Hepatocyte (in vitro differentiated cells): ENCODE data around the gene SLC7A7. TPM values are rescaled to one million over a fixed set of nuclear protein-coding genes. Genes with fewer than 3 reads are reported as not detected.
"Not testable (repeated sequence)": the region's sequence is repeated elsewhere in the genome, so short reads cannot be mapped to it uniquely, and the experiment has no call there.

Experiments used
- DNase-seq: peaks from one replicate; pipeline ENCODE4 v3.0.0-alpha.2; 2016; ENCODE audit warnings: low spot score
- H2AFZ ChIP-seq: fragments of 200-600 bp; sonication (generic); 2 replicates; pipeline ENCODE4 v1.6.0; 2016; ENCODE audit warnings: antibody characterized with exemption, mild to moderate bottlenecking
- H3K27ac ChIP-seq: fragments of 200-600 bp; sonication (generic); 2 replicates; pipeline ENCODE4 v1.5.1; 2016; ENCODE audit warnings: mild to moderate bottlenecking
- H3K27me3 ChIP-seq: fragments of 200-600 bp; sonication (generic); 2 replicates; pipeline ENCODE4 v1.6.1; 2016
- H3K36me3 ChIP-seq: fragments of 200-600 bp; sonication (generic); replicated peaks from 2 replicates; pipeline ENCODE4 v1.5.1; 2016; ENCODE audit warnings: low read depth; ENCODE audit not compliant: insufficient read depth
- H3K4me1 ChIP-seq: fragments of 200-600 bp; sonication (generic); 2 replicates; pipeline ENCODE4 v1.5.1; 2016; ENCODE audit warnings: mild to moderate bottlenecking, moderate library complexity; ENCODE audit not compliant: insufficient read depth
- H3K4me2 ChIP-seq: fragments of 200-600 bp; sonication (generic); 2 replicates; pipeline ENCODE4 v1.6.0; 2016
- H3K4me3 ChIP-seq: fragments of 200-600 bp; sonication (generic); 2 replicates; pipeline ENCODE4 v1.5.1; 2016; ENCODE audit warnings: mild to moderate bottlenecking
- H3K79me2 ChIP-seq: fragments of 200-600 bp; sonication (generic); 2 replicates; pipeline ENCODE4 v1.6.0; 2017; ENCODE audit warnings: mild to moderate bottlenecking
- H3K9me2 ChIP-seq: fragments of 200-600 bp; sonication (generic); replicated peaks from 2 replicates; pipeline ENCODE4 v1.6.0; 2017; ENCODE audit warnings: mild to moderate bottlenecking; ENCODE audit not compliant: insufficient read depth
- H3K9me3 ChIP-seq: fragments of 200-600 bp; sonication (generic); 2 replicates; pipeline ENCODE4 v1.5.1; 2016; ENCODE audit warnings: low read depth, mild to moderate bottlenecking
- H4K20me1 ChIP-seq: fragments of 200-600 bp; sonication (generic); 2 replicates; pipeline ENCODE4 v1.6.0; 2016; ENCODE audit warnings: mild to moderate bottlenecking; ENCODE audit not compliant: insufficient read depth, poor library complexity, severe bottlenecking
- CTCF ChIP-seq: fragments of 200-600 bp; sonication (generic); IDR thresholded peaks from 2 replicates; pipeline ENCODE4 v1.5.1; 2016; ENCODE audit warnings: antibody characterized with exemption, mild to moderate bottlenecking; ENCODE audit not compliant: poor library complexity
- EZH2 ChIP-seq: fragments of 200-600 bp; sonication (generic); IDR thresholded peaks from 2 replicates; pipeline ENCODE4 v1.6.1; 2016; ENCODE audit warnings: antibody characterized with exemption, mild to moderate bottlenecking, borderline replicate concordance
- EZH2phosphoT487 ChIP-seq: fragments of 200-600 bp; sonication (generic); IDR thresholded peaks from one replicate; pipeline ENCODE4 v1.6.1; 2018; ENCODE audit warnings: antibody characterized with exemption, mild to moderate bottlenecking, low read depth, moderate library complexity; ENCODE audit not compliant: unreplicated experiment, severe bottlenecking
- WGBS: methylation state at CpG from one replicate; pipeline ENCODE4 v1.1.6; 2016; ENCODE audit warnings: low lambda C conversion rate; ENCODE audit errors: missing lambda C conversion rate; 5-methylcytosine and 5-hydroxymethylcytosine counted together
- polyA plus RNA-seq: library from polyadenylated mRNA; unstranded; fragments of >200 nt; fragmentation: Nextera tagmentation; extraction: Ambion mirVana; gene quantifications from 2 replicates; pipeline ENCODE4 v1.2.1, GENCODE V29; 2016
- total RNA-seq: library from RNA; depleted of rRNA; stranded (reverse); fragments of >200 nt; gene quantifications from 2 replicates; pipeline ENCODE4 v1.2.3, GENCODE V29; 2014

SLC7A7 gene
- total and polyA plus RNA-seq, 2 experiments from 2014 or later = 206 to 337 TPM

GRCh38 chr14:22852599-22852939 is 37.3 kb upstream of the SLC7A7 start:
- Histone ChIP-seq H3K9me3 (no peaks in the 10 kb centered on the region), H3K4me2 (no peak overlapping the region), H3K27me3 (no peaks in the 10 kb centered on the region), H3K4me3 (no peak overlapping the region), H3K9me2 (no peaks in the 10 kb centered on the region), H3K79me2 (no peaks in the 10 kb centered on the region), H4K20me1 (no peaks in the 10 kb centered on the region), H2AFZ (no peak overlapping the region), H3K4me1 (peaks cover 33% of the 10 kb centered on the region), H3K27ac (peak overlapping the region; percentile 93), H3K36me3 (no peaks in the 10 kb centered on the region)
- no peak for DNase-seq
- TF ChIP-seq EZH2 = no peak
- no peak for TF ChIP-seq CTCF
- no peak for TF ChIP-seq EZH2phosphoT487
- WGBS = 75% methylated on average over 2 of the region's 2 CpGs

- not testable (repeated sequence) for H3K27me3 ChIP-seq, H4K20me1 ChIP-seq, H3K4me3 ChIP-seq, H3K79me2 ChIP-seq, DNase-seq, H3K4me2 ChIP-seq, H3K9me2 ChIP-seq, H3K9me3 ChIP-seq, H3K36me3 ChIP-seq, H2AFZ ChIP-seq
- WGBS = 88% methylated on average over 12 of the region's 12 CpGs
- Histone ChIP-seq H3K4me1 (peaks cover 37% of the 10 kb centered on the region), H3K27ac (peak overlapping the region; percentile 93)
Measured at GRCh38 chr14:22852178-22852577, 36.9 kb upstream of the SLC7A7 start.

- Histone ChIP-seq H3K27me3 (no peaks in the 10 kb centered on the region), H4K20me1 (no peaks in the 10 kb centered on the region), H3K4me3 (no peak overlapping the region), H2AFZ (no peak overlapping the region), H3K4me2 (no peak overlapping the region), H3K27ac (peak overlapping the region; percentile 93), H3K9me3 (no peaks in the 10 kb centered on the region), H3K9me2 (no peaks in the 10 kb centered on the region), H3K4me1 (peaks cover 47% of the 10 kb centered on the region), H3K36me3 (no peaks in the 10 kb centered on the region), H3K79me2 (no peaks in the 10 kb centered on the region)
- TF ChIP-seq CTCF (no peak), EZH2phosphoT487 (no peak), EZH2 (no peak)
- peak; percentile 72 for DNase-seq
- WGBS = 81% methylated on average over 9 of the region's 9 CpGs
Measured at GRCh38 chr14:22850944-22851764, 35.9 kb upstream of the SLC7A7 start.

- H3K9me2 ChIP-seq = no peaks in the 10 kb centered on the region
- DNase-seq = no peak
- H3K4me3 ChIP-seq = no peak overlapping the region
- peaks cover 50% of the 10 kb centered on the region for H3K4me1 ChIP-seq
- no peak overlapping the region for H2AFZ ChIP-seq
- peak overlapping the region; percentile 34 for H3K4me2 ChIP-seq
- no peaks in the 10 kb centered on the region for H3K36me3 ChIP-seq
- H3K9me3 ChIP-seq = no peaks in the 10 kb centered on the region
- peak overlapping the region; percentile 96 for H3K27ac ChIP-seq
- WGBS = 60% methylated on average over 19 of the region's 19 CpGs
- no peaks in the 10 kb centered on the region for H4K20me1 ChIP-seq
- H3K27me3 ChIP-seq = no peaks in the 10 kb centered on the region
- no peak for TF ChIP-seq EZH2
- no peak for TF ChIP-seq EZH2phosphoT487
- TF ChIP-seq CTCF = no peak
- H3K79me2 ChIP-seq = no peaks in the 10 kb centered on the region
Measured at GRCh38 chr14:22849212-22849819, 34.1 kb upstream of the SLC7A7 start.
